Brain pericyte (primary cell): Measurements from ENCODE around the gene NFKB1.
A peak's percentile ranks its signal among the peaks of the same experiment; 100 is the strongest.

Experiments
- DNase-seq: peaks from one replicate; pipeline ENCODE4 v3.0.0-alpha.2; 2012; ENCODE audit warnings: low read depth, low spot score

NFKB1 gene

GRCh38 chr4:102533348-102533747, 32.2 kb downstream of the NFKB1 start:
- no peak for DNase-seq

GRCh38 chr4:102533904-102534303, 32.7 kb downstream of the NFKB1 start:
- no peak for DNase-seq

- no peak for DNase-seq
These were observed 33.7 kb downstream of the NFKB1 start for GRCh38 chr4:102534845-102535244.

- DNase-seq, result peak; percentile 7
These were observed 34.4 kb downstream of the NFKB1 start for GRCh38 chr4:102535398-102536082.

GRCh38 chr4:102536768-102537167, 35.6 kb downstream of the NFKB1 start:
- DNase-seq, result no peak

GRCh38 chr4:102537269-102537668, 36.1 kb downstream of the NFKB1 start:
- DNase-seq, result no peak

GRCh38 chr4:102541697-102542096, 40.5 kb downstream of the NFKB1 start:
- DNase-seq, result no peak

GRCh38 chr4:102543030-102543928, 42.1 kb downstream of the NFKB1 start:
- no peak for DNase-seq

- DNase-seq, result no peak
These were observed 45.5 kb downstream of the NFKB1 start for GRCh38 chr4:102546635-102547034.

- DNase-seq, result no peak
These were observed 46.8 kb downstream of the NFKB1 start for GRCh38 chr4:102547973-102548372.

- DNase-seq, result no peak
These were observed 50.9 kb downstream of the NFKB1 start for GRCh38 chr4:102551958-102552565.

GRCh38 chr4:102552781-102553180, 51.6 kb downstream of the NFKB1 start:
- DNase-seq, result no peak

GRCh38 chr4:102553982-102554381, 52.8 kb downstream of the NFKB1 start:
- no peak for DNase-seq

- no peak for DNase-seq
These were observed 53.3 kb downstream of the NFKB1 start for GRCh38 chr4:102554482-102554881.

- DNase-seq, result no peak
These were observed 53.8 kb downstream of the NFKB1 start for GRCh38 chr4:102554992-102555391.

GRCh38 chr4:102557636-102558035, 56.5 kb downstream of the NFKB1 start:
- DNase-seq, result no peak

GRCh38 chr4:102560115-102560514, 59.0 kb downstream of the NFKB1 start:
- DNase-seq, result no peak

GRCh38 chr4:102560571-102561341, 59.6 kb downstream of the NFKB1 start:
- no peak for DNase-seq

GRCh38 chr4:102563000-102563399, 61.8 kb downstream of the NFKB1 start:
- DNase-seq, result no peak

GRCh38 chr4:102564399-102565059, 63.4 kb downstream of the NFKB1 start:
- no peak for DNase-seq

- no peak for DNase-seq
These were observed 64.5 kb downstream of the NFKB1 start for GRCh38 chr4:102565696-102566095.
